HL-60 (cell line): ENCODE results near the gene TBL3.

Source experiments
- DNase-seq, 2 experiments: peaks; one replicate each; pipeline ENCODE4 v3.0.0-alpha.2; 2010 to 2020; ENCODE audit warnings: low read depth in 1 of 2, low spot score in 1 of 2
- H3K27ac ChIP-seq: fragments of 250-450 bp; sonication (Bioruptor Pico); replicated peaks from 2 replicates; pipeline ENCODE4 v1.5.1; 2020; ENCODE audit warnings: mild to moderate bottlenecking, moderate library complexity
- H3K27me3 ChIP-seq: fragments of 250-450 bp; sonication (Bioruptor Pico); 2 replicates; pipeline ENCODE4 v1.5.1; 2021; ENCODE audit warnings: mild to moderate bottlenecking, moderate library complexity; ENCODE audit not compliant: insufficient read depth, poor library complexity, severe bottlenecking
- H3K4me3 ChIP-seq: replicated peaks from 2 replicates; pipeline ENCODE4 v1.5.1; 2011; ENCODE audit warnings: mild to moderate bottlenecking, control low read depth, low read length; ENCODE audit not compliant: insufficient read depth
- CTCF ChIP-seq: IDR thresholded peaks from one replicate; pipeline ENCODE4 v1.5.1; 2011; ENCODE audit warnings: low read length, control low read depth, inconsistent platforms; ENCODE audit not compliant: insufficient read depth
- GABPA ChIP-seq: IDR thresholded peaks from 2 replicates; pipeline ENCODE4 v1.6.1; 2012; ENCODE audit warnings: low read depth
- POLR2AphosphoS5 ChIP-seq: IDR thresholded peaks from 2 replicates; pipeline ENCODE4 v1.6.1; 2012; ENCODE audit warnings: low read depth
- REST ChIP-seq: IDR thresholded peaks from 2 replicates; pipeline ENCODE4 v1.6.1; 2012; ENCODE audit warnings: low read depth; ENCODE audit not compliant: insufficient replicate concordance
- SPI1 ChIP-seq: IDR thresholded peaks from 2 replicates; pipeline ENCODE4 v1.6.1; 2012; ENCODE audit warnings: low read depth, mild to moderate bottlenecking, borderline replicate concordance

The TBL3 gene

GRCh38 chr16:2013527-2013926, 41.7 kb downstream of the TBL3 start:
- Histone ChIP-seq H3K27me3 (no peaks in the 10 kb centered on the region), H3K27ac (no peak overlapping the region), H3K4me3 (no peak overlapping the region)
- TF ChIP-seq SPI1 = no peak
- no peak for DNase-seq

- no peak overlapping the region for H3K27ac ChIP-seq
- H3K4me3 ChIP-seq = no peak overlapping the region
- no peak for TF ChIP-seq GABPA
- TF ChIP-seq REST = no peak
- no peak for TF ChIP-seq SPI1
- TF ChIP-seq POLR2AphosphoS5 = no peak
- no peak for DNase-seq
- peaks cover 15% of the 10 kb centered on the region for H3K27me3 ChIP-seq
Observed at GRCh38 chr16:2015117-2015946, 43.5 kb downstream of the TBL3 start.

- Histone ChIP-seq H3K27ac (no peak overlapping the region), H3K27me3 (peaks cover 16% of the 10 kb centered on the region), H3K4me3 (no peak overlapping the region)
- no peak for DNase-seq
- TF ChIP-seq POLR2AphosphoS5 = no peak
Observed at GRCh38 chr16:2015947-2016208, 44.0 kb downstream of the TBL3 start.

GRCh38 chr16:2016407-2016922, 44.6 kb downstream of the TBL3 start:
- no peak for DNase-seq
- H3K4me3 ChIP-seq = no peak overlapping the region
- peak; percentile 18 for TF ChIP-seq CTCF
- TF ChIP-seq POLR2AphosphoS5 = no peak
- peaks cover 16% of the 10 kb centered on the region for H3K27me3 ChIP-seq
- H3K27ac ChIP-seq = no peak overlapping the region

GRCh38 chr16:2019518-2019920, 47.7 kb downstream of the TBL3 start, which contains the start of gene NPW:
NPW (plus strand) TSS chr16:2019785.
- Histone ChIP-seq H3K27ac (no peak within 1 kb of the TSS), H3K4me3 (no peak within 1 kb of the TSS), H3K27me3 (peaks cover 19% of the 10 kb centered on the region)
- no peak for DNase-seq
- no peak for TF ChIP-seq REST
- no peak for TF ChIP-seq POLR2AphosphoS5
- TF ChIP-seq SPI1 = no peak
- no peak for TF ChIP-seq CTCF
- no peak for TF ChIP-seq GABPA
